Skeletal muscle tissue (tissue), 4 donors: ENCODE measurements around the gene ZNF48. TPM values are rescaled to one million over a fixed set of nuclear protein-coding genes. Genes with fewer than 3 reads are reported as not detected.
A peak's percentile ranks its signal among the peaks of the same experiment; 100 is the strongest.
"Not testable (repeated sequence)": the region's sequence is repeated elsewhere in the genome, so short reads cannot be mapped to it uniquely, and the experiment has no call there.

Experiments used
- H3K27ac ChIP-seq: one replicate; pipeline ENCODE4 v1.7.0; 2013; ENCODE audit warnings: mild to moderate bottlenecking, low read depth, low read length, inconsistent platforms
- H3K27me3 ChIP-seq, 3 donors: one replicate each; pipeline ENCODE4 v1.7.0; 2013; ENCODE audit warnings: low read length in 3 of 3; ENCODE audit not compliant: control insufficient read depth in 3 of 3, insufficient read depth in 3 of 3
- H3K36me3 ChIP-seq, 3 donors: one replicate each; pipeline ENCODE4 v1.7.0; 2013; ENCODE audit warnings: low read length in 3 of 3; ENCODE audit not compliant: control insufficient read depth in 3 of 3, insufficient read depth in 3 of 3
- H3K4me1 ChIP-seq, 3 donors: one replicate each; pipeline ENCODE4 v1.7.0; 2013; ENCODE audit warnings: low read length in 3 of 3, mild to moderate bottlenecking in 3 of 3; ENCODE audit not compliant: control insufficient read depth in 3 of 3, insufficient read depth in 3 of 3
- H3K4me3 ChIP-seq, 3 donors: one replicate each; pipeline ENCODE4 v1.7.0; 2013; ENCODE audit warnings: low read length in 3 of 3
- H3K9ac ChIP-seq, 3 donors: one replicate each; pipeline ENCODE4 v1.7.0; 2013; ENCODE audit warnings: low read length in 3 of 3, mild to moderate bottlenecking in 3 of 3, moderate library complexity in 2 of 3, low read depth in 1 of 3
- H3K9me3 ChIP-seq, 3 donors: one replicate each; pipeline ENCODE4 v1.7.0; 2013; ENCODE audit warnings: low read length in 3 of 3; ENCODE audit not compliant: control insufficient read depth in 3 of 3
- total RNA-seq: library from RNA; depleted of rRNA; stranded (reverse); fragments of >200 nt; gene quantifications from one replicate; pipeline ENCODE4 v1.2.3, GENCODE V29; 2014
- donor health status: Osteomylitis.

Gene ZNF48
- total RNA-seq, 1 donor from 2014 or later, result 6.3 TPM

GRCh38 chr16:30382111-30382881 lies 12.9 kb upstream of the ZNF48 start, which contains the start of gene SEPTIN1:
Gene SEPTIN1, minus strand, starts transcription at chr16:30382561. Its CDS starts 19 bp downstream, at chr16:30382542.
- no peak within 1 kb of the TSS for H3K4me3 ChIP-seq
- H3K9ac ChIP-seq, result no peak within 1 kb of the TSS
- peaks cover 0 to 4% (median 0%) of the 10 kb centered on the region in 3 donors for H3K36me3 ChIP-seq
- H3K9me3 ChIP-seq, result no peaks in the 10 kb centered on the region
- H3K27me3 ChIP-seq, result no peaks in the 10 kb centered on the region
- H3K27ac ChIP-seq, result peak within 1 kb of the TSS; percentile 9
- peaks cover 11 to 15% (median 12%) of the 10 kb centered on the region in 3 donors for H3K4me1 ChIP-seq

DNA sequence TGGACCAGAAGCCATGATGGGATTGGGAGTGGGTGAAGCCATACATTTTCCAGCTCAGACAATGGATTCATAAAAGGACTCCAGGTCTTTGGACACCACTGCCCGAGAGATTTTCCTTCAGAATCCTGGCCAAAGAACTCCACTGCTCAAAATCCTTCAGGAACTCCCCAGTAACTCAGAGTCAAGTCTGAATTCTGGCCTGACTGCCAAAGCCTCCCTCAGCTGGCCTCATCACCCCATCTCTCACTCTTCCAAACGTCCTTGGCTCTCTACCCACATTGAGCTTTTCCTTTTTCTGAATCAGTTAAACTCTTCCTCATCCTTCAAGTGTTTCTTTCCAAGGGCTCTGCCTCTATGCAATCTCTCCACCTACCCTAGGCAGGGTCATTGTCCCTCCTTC lies 11.7 kb upstream of the ZNF48 start:
- Histone ChIP-seq H3K36me3 (peaks cover 0 to 3% (median 0%) of the 10 kb centered on the region in 3 donors), H3K4me3 (no peak overlapping the region), H3K9ac (no peak overlapping the region), H3K27me3 (no peaks in the 10 kb centered on the region), H3K9me3 (no peaks in the 10 kb centered on the region), H3K27ac (no peak overlapping the region), H3K4me1 (peaks cover 7% of the 10 kb centered on the region in 3 donors)

DNA sequence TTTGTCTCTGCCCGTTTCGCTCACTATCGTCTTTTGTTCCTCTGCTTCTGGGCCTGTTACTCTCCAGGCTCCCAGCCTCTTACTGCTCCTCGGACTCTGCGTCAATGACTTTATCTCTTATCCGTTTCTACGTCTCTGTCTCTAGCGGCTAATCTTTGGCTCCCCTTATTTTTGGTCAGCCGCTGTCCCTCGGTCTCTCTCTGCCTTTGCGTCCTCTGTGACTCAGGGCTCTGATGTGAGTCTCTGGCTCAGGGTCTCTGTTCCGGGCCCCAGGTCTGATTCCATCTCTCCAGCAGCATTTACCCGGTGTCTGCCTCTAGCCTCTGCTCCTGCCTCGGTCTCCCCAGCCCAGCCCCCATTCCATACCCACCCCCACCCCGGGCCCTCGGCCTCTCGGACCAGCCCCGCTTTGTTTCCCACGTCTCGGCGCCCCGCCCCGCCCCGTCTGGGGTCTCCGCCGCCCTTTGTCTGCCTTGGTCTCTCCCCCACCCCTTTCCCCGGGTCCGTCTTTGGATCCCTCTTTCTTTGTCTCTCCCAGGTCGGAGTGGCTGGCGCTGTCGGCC lies 547 bp upstream of the ZNF48 start:
- no peaks in the 10 kb centered on the region for H3K9me3 ChIP-seq
- H3K9ac ChIP-seq, result peak overlapping the region; percentile 80 to 84 (median 83)
- peak overlapping the region; percentile 66 to 80 (median 76) for H3K4me3 ChIP-seq
- H3K27ac ChIP-seq, result peak overlapping the region; percentile 74
- no peaks in the 10 kb centered on the region for H3K27me3 ChIP-seq
- peaks cover 11 to 18% (median 16%) of the 10 kb centered on the region in 3 donors for H3K4me1 ChIP-seq
- H3K36me3 ChIP-seq, result peaks cover 5 to 11% (median 9%) of the 10 kb centered on the region in 3 donors

GRCh38 chr16:30395992-30396585 lies 869 bp downstream of the ZNF48 start:
- Histone ChIP-seq H3K9me3 (no peaks in the 10 kb centered on the region), H3K9ac (peak overlapping the region; percentile 77 to 84 (median 77)), H3K4me1 (peaks cover 15 to 29% (median 22%) of the 10 kb centered on the region in 3 donors), H3K27me3 (no peaks in the 10 kb centered on the region), H3K36me3 (peaks cover 5 to 11% (median 9%) of the 10 kb centered on the region in 3 donors), H3K4me3 (peak overlapping the region; percentile 71 to 87 (median 80)), H3K27ac (peak overlapping the region; percentile 30)

DNA sequence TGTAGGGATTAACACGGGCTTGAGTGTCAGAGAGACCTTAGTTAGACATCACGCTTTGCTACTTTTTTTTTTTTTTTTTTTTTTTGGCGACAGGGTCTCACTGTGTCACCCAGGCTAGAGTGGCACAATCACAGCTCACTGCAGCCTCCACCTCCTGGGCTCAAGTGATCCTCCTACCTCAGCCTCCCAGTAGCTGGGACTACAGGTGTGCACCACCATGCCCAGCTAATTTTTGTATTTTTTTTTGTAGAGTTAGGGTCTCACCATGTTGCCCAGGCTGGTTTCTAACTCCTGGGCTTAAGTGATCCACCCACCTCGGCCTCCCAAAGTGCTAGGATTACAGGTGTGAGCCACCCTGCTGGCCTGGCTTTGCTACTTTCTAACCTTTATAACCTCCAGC lies 1.4 kb downstream of the ZNF48 start:
- Histone ChIP-seq H3K4me1 (peaks cover 15 to 29% (median 22%) of the 10 kb centered on the region in 3 donors), H3K36me3 (peaks cover 5 to 11% (median 9%) of the 10 kb centered on the region in 3 donors), H3K9ac (peak overlapping the region in 1 of 3 donors; percentile 33), H3K4me3 (peak overlapping the region in 1 of 3 donors; percentile 71)
- H3K9me3 ChIP-seq, H3K27me3 ChIP-seq, H3K27ac ChIP-seq: not testable (repeated sequence)

- H3K4me1 ChIP-seq, result peaks cover 15 to 29% (median 22%) of the 10 kb centered on the region in 3 donors
Observed at GRCh38 chr16:30397056-30397455, 1.8 kb downstream of the ZNF48 start.

GRCh38 chr16:30397776-30398660 lies 2.8 kb downstream of the ZNF48 start:
- Histone ChIP-seq H3K9ac (no peak overlapping the region), H3K27me3 (no peaks in the 10 kb centered on the region), H3K4me1 (peaks cover 15 to 29% (median 22%) of the 10 kb centered on the region in 3 donors), H3K9me3 (no peaks in the 10 kb centered on the region), H3K4me3 (no peak overlapping the region), H3K27ac (no peak overlapping the region), H3K36me3 (peaks cover 5 to 11% (median 9%) of the 10 kb centered on the region in 3 donors)

More at GRCh38 chr16:30397056-30397455, 1.8 kb downstream of the ZNF48 start:
- peaks cover 5 to 11% (median 9%) of the 10 kb centered on the region in 3 donors for H3K36me3 ChIP-seq
- no peak overlapping the region for H3K4me3 ChIP-seq
- H3K27me3 ChIP-seq, result no peaks in the 10 kb centered on the region
- H3K9ac ChIP-seq, result peak overlapping the region in 1 of 3 donors; percentile 5
- no peak overlapping the region for H3K27ac ChIP-seq
- H3K9me3 ChIP-seq, result no peaks in the 10 kb centered on the region

DNA sequence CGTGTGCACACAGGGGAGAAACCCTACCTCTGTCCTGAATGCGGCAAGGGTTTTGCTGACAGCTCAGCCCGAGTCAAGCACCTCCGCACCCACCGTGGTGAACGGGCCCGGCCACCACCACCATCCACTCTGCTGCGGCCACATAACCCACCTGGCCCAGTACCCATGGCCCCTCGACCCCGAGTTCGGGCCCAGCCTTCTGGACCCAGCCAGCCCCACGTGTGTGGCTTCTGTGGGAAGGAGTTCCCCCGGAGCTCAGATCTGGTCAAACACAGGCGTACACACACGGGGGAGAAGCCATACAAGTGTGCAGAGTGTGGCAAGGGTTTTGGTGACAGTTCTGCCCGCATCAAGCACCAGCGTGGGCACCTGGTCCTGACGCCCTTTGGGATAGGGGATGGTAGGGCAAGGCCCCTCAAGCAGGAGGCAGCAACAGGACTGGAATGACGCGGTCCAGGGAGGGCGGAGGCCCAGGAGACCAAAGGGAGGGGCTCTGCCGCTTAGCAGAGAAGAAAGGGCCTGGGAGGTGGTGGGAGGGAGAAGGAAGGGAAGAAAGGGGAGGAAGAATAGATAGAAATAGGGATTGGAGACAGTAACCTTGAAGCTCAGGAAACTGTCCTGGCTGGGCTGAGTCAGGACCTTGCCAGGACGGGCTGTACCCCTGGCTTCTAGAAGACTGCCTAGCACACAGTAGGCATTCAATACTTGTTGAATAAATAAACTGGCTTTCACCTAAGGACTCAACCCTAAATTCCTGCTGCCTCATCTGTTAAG lies 3.6 kb downstream of the ZNF48 start:
- Histone ChIP-seq H3K4me3 (no peak overlapping the region), H3K36me3 (peaks cover 5 to 11% (median 9%) of the 10 kb centered on the region in 3 donors), H3K27me3 (no peaks in the 10 kb centered on the region), H3K9me3 (no peaks in the 10 kb centered on the region), H3K4me1 (peaks cover 15 to 29% (median 22%) of the 10 kb centered on the region in 3 donors), H3K9ac (peak overlapping the region in 2 of 3 donors; percentile 16 to 86), H3K27ac (no peak overlapping the region)
